HG02884 (cell line): ENCODE data around the gene SRSF6.
A peak's percentile ranks its signal among the peaks of the same experiment; 100 is the strongest.
"Not testable (repeated sequence)": the region's sequence is repeated elsewhere in the genome, so short reads cannot be mapped to it uniquely, and the experiment has no call there.

Experiments used
- ATAC-seq: cut with Tn5 transposase; IDR thresholded peaks from one replicate; pipeline ENCODE4 v1.9.1; 2021; ENCODE audit warnings: mild to moderate bottlenecking, moderate library complexity; ENCODE audit not compliant: unreplicated experiment

SRSF6 gene

GRCh38 chr20:43457640-43458421 is at the start of gene SRSF6:
TSS of gene SRSF6 (plus strand) at chr20:43457896. CDS start at chr20:43458034, 138 bp downstream.
- peak; percentile 76 for ATAC-seq

GRCh38 chr20:43408848-43409576 is 48.7 kb upstream of the SRSF6 start:
- ATAC-seq: no peak

- ATAC-seq: no peak
Observed at GRCh38 chr20:43409577-43409913, 48.2 kb upstream of the SRSF6 start.

- no peak for ATAC-seq
Observed at GRCh38 chr20:43415661-43416430, 41.9 kb upstream of the SRSF6 start.

- no peak for ATAC-seq
Observed at GRCh38 chr20:43416591-43417228, 41.0 kb upstream of the SRSF6 start.

GRCh38 chr20:43420192-43420591 is 37.5 kb upstream of the SRSF6 start:
- no peak for ATAC-seq

- ATAC-seq: not testable (repeated sequence)
Observed at GRCh38 chr20:43420913-43421312, 36.8 kb upstream of the SRSF6 start.

- no peak for ATAC-seq
Observed at GRCh38 chr20:43426172-43426571, 31.5 kb upstream of the SRSF6 start.

GRCh38 chr20:43430265-43431133 is 27.2 kb upstream of the SRSF6 start:
- no peak for ATAC-seq

GRCh38 chr20:43431134-43431519 is 26.6 kb upstream of the SRSF6 start:
- no peak for ATAC-seq

GRCh38 chr20:43432498-43432897 is 25.2 kb upstream of the SRSF6 start:
- no peak for ATAC-seq

- no peak for ATAC-seq
Observed at GRCh38 chr20:43433250-43433854, 24.3 kb upstream of the SRSF6 start.

- ATAC-seq: no peak
Observed at GRCh38 chr20:43434565-43434964, 23.1 kb upstream of the SRSF6 start.

GRCh38 chr20:43438578-43439316 is 18.9 kb upstream of the SRSF6 start:
- ATAC-seq: peak; percentile 93

- no peak for ATAC-seq
Observed at GRCh38 chr20:43440531-43440930, 17.2 kb upstream of the SRSF6 start.

GRCh38 chr20:43442282-43442880 is 15.3 kb upstream of the SRSF6 start:
- ATAC-seq: no peak

GRCh38 chr20:43444107-43444506 is 13.6 kb upstream of the SRSF6 start:
- ATAC-seq: no peak

- ATAC-seq: no peak
Observed at GRCh38 chr20:43446361-43446879, 11.3 kb upstream of the SRSF6 start.

- ATAC-seq: not testable (repeated sequence)
Observed at GRCh38 chr20:43448431-43448747, 9.3 kb upstream of the SRSF6 start.
